Astrocyte (in vitro differentiated cells and primary cell): Measurements from ENCODE around the gene UNKL.

ENCODE experiments used
- EZH2 ChIP-seq: IDR thresholded peaks from 2 replicates; pipeline ENCODE4 v1.6.1; 2012; ENCODE audit warnings: mild to moderate bottlenecking, low read length, inconsistent platforms; ENCODE audit not compliant: insufficient read depth
- TF ChIP-seq, protein P1 (sequence below): IDR thresholded peaks from 2 replicates; pipeline ENCODE4 v1.5.1; 2011; ENCODE audit warnings: low read depth, mild to moderate bottlenecking, inconsistent platforms, low read length, moderate library complexity; ENCODE audit not compliant: insufficient read depth

DNA sequence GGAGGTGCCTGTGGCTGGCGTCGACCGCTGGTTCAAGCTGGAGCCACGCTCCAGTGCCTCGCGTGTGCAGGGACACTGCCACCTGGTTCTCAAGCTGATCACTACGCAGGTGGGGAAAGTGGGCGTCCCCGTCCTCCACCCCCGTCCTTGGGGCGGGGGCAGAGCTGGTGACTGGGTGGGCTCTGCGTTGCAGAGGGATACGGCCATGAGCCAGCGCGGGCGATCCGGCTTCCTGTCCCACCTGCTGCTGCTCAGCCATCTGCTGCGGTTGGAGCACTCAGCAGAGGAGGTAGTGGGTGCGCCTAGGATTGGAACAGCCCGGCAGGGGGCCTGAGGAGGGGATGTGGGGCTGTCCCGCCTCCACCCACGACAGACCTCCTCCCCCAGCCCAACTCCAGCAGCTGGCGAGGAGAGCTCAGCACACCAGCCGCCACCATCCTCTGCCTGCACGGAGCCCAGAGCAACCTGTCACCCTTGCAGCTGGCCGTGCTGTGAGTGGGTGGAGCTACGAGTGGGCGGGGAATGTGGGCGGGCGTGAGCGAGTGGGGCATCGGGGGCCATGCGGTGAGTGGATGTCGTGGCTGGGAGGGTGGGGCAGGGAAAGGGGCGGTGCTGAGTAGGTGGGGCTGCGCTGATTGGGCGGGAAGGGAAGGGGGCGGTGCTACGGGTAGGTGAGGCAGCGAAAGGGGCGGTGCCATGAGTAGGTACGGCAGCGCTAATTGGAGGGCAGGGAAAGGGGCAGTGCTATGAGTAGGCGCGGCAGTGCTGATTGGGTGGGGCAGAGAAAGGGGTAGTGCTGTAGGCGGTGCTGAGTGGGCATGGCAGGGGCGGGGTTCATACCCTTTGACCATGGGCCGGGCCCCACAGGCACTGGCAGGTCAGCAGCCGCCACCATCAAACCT lies 71.7 kb downstream of the UNKL start:
- TF ChIP-seq, protein P1, sequence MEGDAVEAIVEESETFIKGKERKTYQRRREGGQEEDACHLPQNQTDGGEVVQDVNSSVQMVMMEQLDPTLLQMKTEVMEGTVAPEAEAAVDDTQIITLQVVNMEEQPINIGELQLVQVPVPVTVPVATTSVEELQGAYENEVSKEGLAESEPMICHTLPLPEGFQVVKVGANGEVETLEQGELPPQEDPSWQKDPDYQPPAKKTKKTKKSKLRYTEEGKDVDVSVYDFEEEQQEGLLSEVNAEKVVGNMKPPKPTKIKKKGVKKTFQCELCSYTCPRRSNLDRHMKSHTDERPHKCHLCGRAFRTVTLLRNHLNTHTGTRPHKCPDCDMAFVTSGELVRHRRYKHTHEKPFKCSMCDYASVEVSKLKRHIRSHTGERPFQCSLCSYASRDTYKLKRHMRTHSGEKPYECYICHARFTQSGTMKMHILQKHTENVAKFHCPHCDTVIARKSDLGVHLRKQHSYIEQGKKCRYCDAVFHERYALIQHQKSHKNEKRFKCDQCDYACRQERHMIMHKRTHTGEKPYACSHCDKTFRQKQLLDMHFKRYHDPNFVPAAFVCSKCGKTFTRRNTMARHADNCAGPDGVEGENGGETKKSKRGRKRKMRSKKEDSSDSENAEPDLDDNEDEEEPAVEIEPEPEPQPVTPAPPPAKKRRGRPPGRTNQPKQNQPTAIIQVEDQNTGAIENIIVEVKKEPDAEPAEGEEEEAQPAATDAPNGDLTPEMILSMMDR = no peak
- TF ChIP-seq EZH2 = no peak
